PC-3 (cell line): ENCODE measurements around the gene TEX264. TPM values are rescaled to one million over a fixed set of nuclear protein-coding genes. Genes with fewer than 3 reads are reported as not detected.

ENCODE experiments used
- ATAC-seq: fragments of 200-7000 bp; cut with Tn5 transposase; 2 replicates; pipeline ENCODE4 v1.9.1; 2020; ENCODE audit warnings: mild to moderate bottlenecking, moderate library complexity
- BruUV-seq: library from RNA; stranded (reverse); fragments of 400-500 nt; replicated peaks from 2 replicates; lab custom pipeline; 2021; lab: Mats Ljungman, UMichigan
- CTCF ChIA-PET: fragments of 300-600 bp; sonication (Branson Sonifier 250); formaldehyde crosslinking; loops from one replicate; lab custom pipeline; 2022; ENCODE audit warnings: antibody characterized with exemption; lab: Charles Lee
- POLR2A ChIA-PET: fragments of 300-600 bp; sonication (Branson Sonifier 250); formaldehyde crosslinking; loops from one replicate; lab custom pipeline; 2022; ENCODE audit warnings: antibody characterized with exemption; ENCODE audit not compliant: unreplicated experiment; lab: Charles Lee
- DNase-seq: peaks from one replicate; pipeline ENCODE4 v3.0.0-alpha.2; 2015
- H2AFZ ChIP-seq: fragments of 300-600 bp; sonication (generic); 2 replicates; pipeline ENCODE4 v1.6.0; 2016; ENCODE audit warnings: antibody characterized with exemption, low read length
- H3F3A ChIP-seq: fragments of 300-600 bp; sonication (generic); one replicate; pipeline ENCODE4 v1.6.0; 2017; ENCODE audit warnings: antibody characterized with exemption, low read length, control low read depth, mild to moderate bottlenecking; ENCODE audit not compliant: unreplicated experiment
- H3K27ac ChIP-seq: fragments of 300-600 bp; sonication (generic); 2 replicates; pipeline ENCODE4 v1.5.1; 2016; ENCODE audit warnings: mild to moderate bottlenecking, low read length
- H3K27me3 ChIP-seq: fragments of 300-600 bp; sonication (generic); 2 replicates; pipeline ENCODE4 v1.6.1; 2016; ENCODE audit warnings: low read length, mixed read lengths
- H3K36me3 ChIP-seq: fragments of 300-600 bp; sonication (generic); 2 replicates; pipeline ENCODE4 v1.6.1; 2016; ENCODE audit warnings: low read depth, mixed run types, low read length, mixed read lengths
- H3K4me1 ChIP-seq: fragments of 300-600 bp; sonication (generic); 2 replicates; pipeline ENCODE4 v1.5.1; 2016; ENCODE audit warnings: low read length; ENCODE audit not compliant: insufficient read depth
- H3K4me2 ChIP-seq: fragments of 300-600 bp; sonication (generic); 2 replicates; pipeline ENCODE4 v1.6.0; 2016; ENCODE audit warnings: low read length
- H3K4me3 ChIP-seq: fragments of 300-600 bp; sonication (generic); 2 replicates; pipeline ENCODE4 v1.5.1; 2016; ENCODE audit warnings: mild to moderate bottlenecking, low read length, mixed read lengths
- H3K79me2 ChIP-seq: fragments of 300-600 bp; sonication (generic); 2 replicates; pipeline ENCODE4 v1.6.1; 2017; ENCODE audit warnings: low read length, mixed read lengths
- H3K9ac ChIP-seq: fragments of 300-600 bp; sonication (generic); 2 replicates; pipeline ENCODE4 v1.6.0; 2016; ENCODE audit warnings: mild to moderate bottlenecking, low read length
- H3K9me2 ChIP-seq: fragments of 300-600 bp; sonication (generic); replicated peaks from 2 replicates; pipeline ENCODE4 v1.6.1; 2016; ENCODE audit warnings: mixed run types, low read length, mixed read lengths
- H3K9me3 ChIP-seq: fragments of 300-600 bp; sonication (generic); 2 replicates; pipeline ENCODE4 v1.6.1; 2016; ENCODE audit warnings: low read length, mixed read lengths
- H4K20me1 ChIP-seq: fragments of 300-600 bp; sonication (generic); 2 replicates; pipeline ENCODE4 v1.6.1; 2016; ENCODE audit warnings: low read length, mixed read lengths
- EZH2 ChIP-seq: fragments of 300-600 bp; sonication (generic); IDR thresholded peaks from one replicate; pipeline ENCODE4 v1.6.1; 2017; ENCODE audit warnings: antibody characterized with exemption, mild to moderate bottlenecking, low read length; ENCODE audit not compliant: unreplicated experiment
- EZH2phosphoT487 ChIP-seq: fragments of 300-600 bp; sonication (generic); IDR thresholded peaks from 2 replicates; pipeline ENCODE4 v1.6.1; 2018; ENCODE audit warnings: mild to moderate bottlenecking, antibody characterized with exemption, low read length, borderline replicate concordance
- intact Hi-C: fragments of 100-400 bp; cut with micrococcal nuclease; formaldehyde crosslinking; loops from 2 replicates; pipeline ENCODE4 v1.9.0; 2023
- total RNA-seq: library from RNA; depleted of rRNA; stranded (reverse); fragments of >200 nt; gene quantifications from 2 replicates; pipeline ENCODE4 v1.2.3, GENCODE V29; 2014
- TF ChIP-seq, protein P1 (sequence below): fragments of 300-600 bp; sonication (generic); conservative IDR thresholded peaks from 2 replicates; pipeline ENCODE4 v1.5.1; 2017; ENCODE audit warnings: antibody characterized with exemption, low read depth, mild to moderate bottlenecking, low read length

Gene TEX264
- total RNA-seq, 1 experiment from 2014 or later = 85.5 TPM

DNA sequence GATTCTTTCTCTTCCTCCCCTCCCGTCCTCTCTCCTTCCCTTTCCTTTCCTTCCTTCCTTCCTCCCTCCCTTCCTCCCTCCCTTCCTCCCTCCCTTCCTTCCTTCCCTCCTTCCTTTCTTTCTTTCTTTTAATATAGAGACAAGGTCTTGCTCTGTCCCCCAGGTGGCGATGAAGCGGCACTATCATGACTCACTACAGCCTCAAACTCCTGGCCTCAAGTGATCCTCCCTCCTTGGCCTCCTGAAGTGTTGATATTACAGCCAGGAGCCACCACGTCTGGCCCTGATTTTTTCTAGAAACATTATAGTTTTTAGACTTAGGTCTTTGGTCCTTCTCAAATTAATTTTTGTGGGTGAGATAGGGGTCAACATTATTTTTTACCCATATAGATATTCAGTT is 51.3 kb downstream of the TEX264 start:
- H3F3A ChIP-seq = no peaks in the 10 kb centered on the region
- intact Hi-C loops = no loop called here
- no peaks in the 10 kb centered on the region for H3K4me1 ChIP-seq
- no peaks in the 10 kb centered on the region for H3K9me3 ChIP-seq
- no TSS peak for BruUV-seq
- CTCF ChIA-PET = no interaction called here
- peak; percentile 27; the same call in 1 of the 2 replicates for ATAC-seq
- H3K79me2 ChIP-seq = no peaks in the 10 kb centered on the region
- H3K9ac ChIP-seq = no peak overlapping the region
- no peak for TF ChIP-seq EZH2
- TF ChIP-seq, protein P1, sequence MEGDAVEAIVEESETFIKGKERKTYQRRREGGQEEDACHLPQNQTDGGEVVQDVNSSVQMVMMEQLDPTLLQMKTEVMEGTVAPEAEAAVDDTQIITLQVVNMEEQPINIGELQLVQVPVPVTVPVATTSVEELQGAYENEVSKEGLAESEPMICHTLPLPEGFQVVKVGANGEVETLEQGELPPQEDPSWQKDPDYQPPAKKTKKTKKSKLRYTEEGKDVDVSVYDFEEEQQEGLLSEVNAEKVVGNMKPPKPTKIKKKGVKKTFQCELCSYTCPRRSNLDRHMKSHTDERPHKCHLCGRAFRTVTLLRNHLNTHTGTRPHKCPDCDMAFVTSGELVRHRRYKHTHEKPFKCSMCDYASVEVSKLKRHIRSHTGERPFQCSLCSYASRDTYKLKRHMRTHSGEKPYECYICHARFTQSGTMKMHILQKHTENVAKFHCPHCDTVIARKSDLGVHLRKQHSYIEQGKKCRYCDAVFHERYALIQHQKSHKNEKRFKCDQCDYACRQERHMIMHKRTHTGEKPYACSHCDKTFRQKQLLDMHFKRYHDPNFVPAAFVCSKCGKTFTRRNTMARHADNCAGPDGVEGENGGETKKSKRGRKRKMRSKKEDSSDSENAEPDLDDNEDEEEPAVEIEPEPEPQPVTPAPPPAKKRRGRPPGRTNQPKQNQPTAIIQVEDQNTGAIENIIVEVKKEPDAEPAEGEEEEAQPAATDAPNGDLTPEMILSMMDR = peak; percentile 39; the same call in 1 of the 2 replicates
- no peak overlapping the region for H2AFZ ChIP-seq
- no peak overlapping the region for H3K4me2 ChIP-seq
- H3K9me2 ChIP-seq = no peaks in the 10 kb centered on the region
- peaks cover 7% of the 10 kb centered on the region; the same call in 1 of the 2 replicates for H3K27me3 ChIP-seq
- no peaks in the 10 kb centered on the region for H4K20me1 ChIP-seq
- POLR2A ChIA-PET = no interaction called here
- DNase-seq = peak; percentile 17
- H3K36me3 ChIP-seq = no peaks in the 10 kb centered on the region; the same call in 1 of the 2 replicates
- no peak overlapping the region for H3K27ac ChIP-seq
- no peak overlapping the region for H3K4me3 ChIP-seq

DNA sequence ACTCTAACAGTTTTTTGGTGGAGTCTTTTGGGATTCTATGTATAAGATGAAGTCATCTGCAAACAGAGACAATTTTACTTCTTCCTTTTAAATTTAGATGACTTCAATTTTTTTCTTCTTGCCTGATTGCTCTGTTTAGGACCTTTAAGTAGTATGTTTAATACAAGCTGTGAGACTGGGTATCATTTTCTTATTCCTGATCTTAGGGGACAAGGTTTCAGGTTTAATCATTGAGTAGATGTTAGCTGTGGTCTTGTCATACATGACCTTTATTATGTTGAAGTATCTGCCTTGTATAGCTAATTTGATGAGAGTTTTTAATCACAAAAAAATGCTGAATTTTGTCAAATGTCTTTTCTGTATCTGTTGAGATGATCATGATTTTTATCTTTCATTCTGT is 56.4 kb downstream of the TEX264 start:
- no peak overlapping the region for H3K4me2 ChIP-seq
- H3K27ac ChIP-seq = no peak overlapping the region
- CTCF ChIA-PET = no interaction called here
- H3K27me3 ChIP-seq = peaks cover 16% of the 10 kb centered on the region; the same call in 1 of the 2 replicates
- no peak for ATAC-seq
- no peak overlapping the region for H3K9ac ChIP-seq
- POLR2A ChIA-PET = no interaction called here
- intact Hi-C loops = no loop called here
- no peaks in the 10 kb centered on the region for H3K79me2 ChIP-seq
- no peaks in the 10 kb centered on the region for H3K9me3 ChIP-seq
- BruUV-seq = no TSS peak
- no peak for DNase-seq
- TF ChIP-seq EZH2 (no peak), EZH2phosphoT487 (no peak)
- TF ChIP-seq, protein P1 = no peak
- no peak overlapping the region for H2AFZ ChIP-seq
- no peaks in the 10 kb centered on the region for H3K9me2 ChIP-seq
- H3K4me3 ChIP-seq = no peak overlapping the region
- H3K4me1 ChIP-seq = no peaks in the 10 kb centered on the region
- H3K36me3 ChIP-seq = no peaks in the 10 kb centered on the region
- H4K20me1 ChIP-seq = no peaks in the 10 kb centered on the region
- no peaks in the 10 kb centered on the region for H3F3A ChIP-seq

DNA sequence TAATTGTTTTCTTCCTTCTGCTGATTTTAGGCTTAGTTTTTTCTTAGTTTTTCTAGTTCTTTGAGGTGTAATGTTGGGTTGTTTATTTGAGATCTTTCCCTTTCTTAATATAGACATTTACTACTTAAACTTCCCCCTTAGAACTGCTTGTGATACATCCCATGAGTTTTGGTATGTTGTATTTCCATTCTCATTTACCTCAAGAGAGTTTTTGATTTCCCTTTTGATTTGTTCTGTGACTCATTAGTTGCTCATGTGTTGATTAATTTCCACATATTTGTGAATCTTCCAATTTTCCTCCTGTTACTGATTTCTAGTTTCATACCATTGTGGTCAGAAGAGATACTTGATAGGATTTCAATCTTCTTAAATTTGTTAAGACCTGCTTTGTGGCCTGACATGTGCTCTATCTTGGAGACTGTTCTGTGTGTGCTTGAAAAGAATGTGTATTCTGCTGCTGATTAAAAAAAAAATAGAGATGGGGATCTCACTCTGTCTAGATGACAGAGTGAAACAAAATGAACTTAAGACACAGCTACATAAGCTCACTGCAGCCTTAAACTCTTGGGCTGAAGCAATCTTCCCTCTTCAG is 58.1 kb downstream of the TEX264 start:
- no peak overlapping the region for H3K9ac ChIP-seq
- no TSS peak for BruUV-seq
- no peak for DNase-seq
- no peaks in the 10 kb centered on the region for H3K9me3 ChIP-seq
- H3F3A ChIP-seq = no peaks in the 10 kb centered on the region
- no peaks in the 10 kb centered on the region for H3K36me3 ChIP-seq
- H3K4me2 ChIP-seq = no peak overlapping the region
- no peaks in the 10 kb centered on the region for H4K20me1 ChIP-seq
- H3K4me3 ChIP-seq = no peak overlapping the region
- POLR2A ChIA-PET = no interaction called here
- peaks cover 16% of the 10 kb centered on the region; the same call in 1 of the 2 replicates for H3K27me3 ChIP-seq
- H3K79me2 ChIP-seq = no peaks in the 10 kb centered on the region
- H3K4me1 ChIP-seq = no peaks in the 10 kb centered on the region
- intact Hi-C loops = no loop called here
- H3K27ac ChIP-seq = no peak overlapping the region
- TF ChIP-seq EZH2phosphoT487 (no peak), EZH2 (no peak)
- TF ChIP-seq, protein P1 = no peak
- no peak for ATAC-seq
- no peak overlapping the region for H2AFZ ChIP-seq
- CTCF ChIA-PET = no interaction called here
- H3K9me2 ChIP-seq = no peaks in the 10 kb centered on the region
